Central memory CD4-positive, alpha-beta T cell (primary cell): ENCODE measurements around the gene ZDHHC22.
A peak's percentile ranks its signal among the peaks of the same experiment; 100 is the strongest.

Experiments
- DNase-seq: peaks from one replicate; pipeline ENCODE4 v3.0.0; 2022

ZDHHC22 gene

GRCh38 chr14:77155083-77155482, 13.5 kb upstream of the ZDHHC22 start:
- no peak for DNase-seq

- no peak for DNase-seq
Measured at GRCh38 chr14:77154421-77154820, 12.8 kb upstream of the ZDHHC22 start.

- no peak for DNase-seq
Measured at GRCh38 chr14:77153802-77154201, 12.2 kb upstream of the ZDHHC22 start.

- peak; percentile 10 for DNase-seq
Measured at GRCh38 chr14:77151918-77152588, 10.5 kb upstream of the ZDHHC22 start.

- no peak for DNase-seq
Measured at GRCh38 chr14:77151245-77151644, 9.7 kb upstream of the ZDHHC22 start.

GRCh38 chr14:77148510-77149231, 7.1 kb upstream of the ZDHHC22 start:
- DNase-seq: no peak

GRCh38 chr14:77145975-77146740, 4.6 kb upstream of the ZDHHC22 start:
- DNase-seq: no peak

- no peak for DNase-seq
Measured at GRCh38 chr14:77144412-77145115, 3.0 kb upstream of the ZDHHC22 start.

- no peak for DNase-seq
Measured at GRCh38 chr14:77143071-77143470, 1.5 kb upstream of the ZDHHC22 start.

GRCh38 chr14:77142005-77142800, 612 bp upstream of the ZDHHC22 start:
- DNase-seq: no peak

- no peak for DNase-seq
Measured at GRCh38 chr14:77140359-77141213, 1.0 kb downstream of the ZDHHC22 start.

GRCh38 chr14:77139540-77140358, 1.8 kb downstream of the ZDHHC22 start:
- DNase-seq: peak; percentile 15

- no peak for DNase-seq
Measured at GRCh38 chr14:77139022-77139421, 2.6 kb downstream of the ZDHHC22 start.

- DNase-seq: peak; percentile 55
Measured at GRCh38 chr14:77133720-77134338, 7.8 kb downstream of the ZDHHC22 start.

GRCh38 chr14:77131871-77132486, 9.6 kb downstream of the ZDHHC22 start:
- no peak for DNase-seq

- no peak for DNase-seq
Measured at GRCh38 chr14:77131206-77131605, 10.4 kb downstream of the ZDHHC22 start.

- no peak for DNase-seq
Measured at GRCh38 chr14:77130386-77130785, 11.2 kb downstream of the ZDHHC22 start.

GRCh38 chr14:77128414-77128891, 13.1 kb downstream of the ZDHHC22 start:
- DNase-seq: no peak

GRCh38 chr14:77126461-77126990, 15.1 kb downstream of the ZDHHC22 start:
- no peak for DNase-seq
